Colonic mucosa (tissue), 4 donors: ENCODE measurements around the gene MANSC1. TPM values are rescaled to one million over a fixed set of nuclear protein-coding genes. Genes with fewer than 3 reads are reported as not detected.
A peak's percentile ranks its signal among the peaks of the same experiment; 100 is the strongest.

Experiments used
- DNase-seq: peaks from one replicate; pipeline ENCODE4 v3.0.0-alpha.2; 2020
- H3K27ac ChIP-seq: fragments of 200-600 bp; one replicate; pipeline ENCODE4 v1.8.0; 2021
- H3K27me3 ChIP-seq: fragments of 200-600 bp; one replicate; pipeline ENCODE4 v1.8.0; 2021
- H3K36me3 ChIP-seq: fragments of 200-600 bp; one replicate; pipeline ENCODE4 v1.8.0; 2021
- H3K4me1 ChIP-seq: fragments of 200-600 bp; one replicate; pipeline ENCODE4 v1.8.0; 2021; ENCODE audit warnings: mild to moderate bottlenecking
- H3K4me3 ChIP-seq: fragments of 200-600 bp; one replicate; pipeline ENCODE4 v1.8.0; 2021
- H3K9ac ChIP-seq, 2 donors: one replicate each; pipeline ENCODE4 v1.7.0; 2013; ENCODE audit warnings: control low read depth in 2 of 2, low read depth in 2 of 2, low read length in 2 of 2
- H3K9me3 ChIP-seq: fragments of 200-600 bp; one replicate; pipeline ENCODE4 v1.8.0; 2021
- intact Hi-C: fragments of 100-400 bp; cut with DNase I; formaldehyde crosslinking; loops from one replicate; pipeline ENCODE4 v1.14.1; 2022
- total RNA-seq, 2 donors: library from RNA; stranded (reverse); fragmentation: NEBNext Ultra II Directional in 1 of 2; extraction: Animal tissue kit (Norgen Biotek cat#: 25700) in 1 of 2; gene quantifications; one replicate each; pipeline ENCODE4 v1.2.1, GENCODE V29; 2021
- TF ChIP-seq, protein P1 (sequence below): fragments of 200-600 bp; IDR thresholded peaks from one replicate; pipeline ENCODE4 v1.8.0; 2022; ENCODE audit warnings: antibody characterized with exemption, mild to moderate bottlenecking
- donor health status: healthy.
- donor health status: DM: no; HTN: no; CAD: no.
- donor health status: DM: no; HTN: no; CAD: no.

The MANSC1 gene
- total RNA-seq, 2 donors from 2014 or later = 63.6 to 66.0 TPM

DNA sequence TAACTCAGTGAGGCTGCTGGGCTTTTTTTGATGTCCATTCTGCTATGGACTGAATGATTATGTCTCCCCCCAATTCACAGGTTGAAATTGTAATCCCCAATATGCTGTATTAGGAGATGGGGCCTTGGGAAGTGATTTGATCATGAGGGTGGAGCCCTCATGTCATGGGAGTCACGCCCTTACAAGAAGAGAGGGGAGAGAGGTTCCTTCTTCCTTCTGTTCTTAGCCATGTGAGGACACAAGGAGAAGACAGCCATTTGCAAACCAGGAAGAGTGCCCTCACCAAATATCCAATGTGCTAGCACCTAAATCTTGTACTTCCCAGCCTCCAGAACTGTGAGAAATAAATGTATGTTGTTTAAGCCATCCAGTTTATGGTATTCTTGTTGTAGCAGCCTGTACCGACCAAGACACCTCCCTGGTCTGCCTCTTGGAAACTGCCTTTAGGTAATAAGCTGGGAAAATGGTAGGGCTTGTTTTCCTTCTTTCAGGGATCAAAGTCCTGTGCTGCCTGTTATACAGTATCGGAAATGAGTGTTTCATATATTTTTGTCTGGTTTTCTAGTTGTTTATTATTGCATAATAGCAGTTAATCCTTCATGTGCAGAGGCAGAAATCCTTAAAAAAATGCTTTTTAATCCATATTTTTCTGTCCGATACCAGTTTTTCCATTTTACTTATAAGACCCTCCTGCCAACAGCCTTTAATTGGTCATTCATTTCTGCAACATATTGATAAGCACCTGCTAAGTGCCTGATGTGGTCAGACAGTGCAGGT lies 23.1 kb upstream of the MANSC1 start:
- peak overlapping the region; percentile 16 for H3K27ac ChIP-seq
- no peaks in the 10 kb centered on the region for H3K27me3 ChIP-seq
- intact Hi-C loops = no loop called here
- no peak overlapping the region for H3K9ac ChIP-seq
- no peak for DNase-seq
- no peak overlapping the region for H3K4me3 ChIP-seq
- no peaks in the 10 kb centered on the region for H3K36me3 ChIP-seq
- no peaks in the 10 kb centered on the region for H3K4me1 ChIP-seq
- H3K9me3 ChIP-seq = no peaks in the 10 kb centered on the region
- TF ChIP-seq, protein P1, sequence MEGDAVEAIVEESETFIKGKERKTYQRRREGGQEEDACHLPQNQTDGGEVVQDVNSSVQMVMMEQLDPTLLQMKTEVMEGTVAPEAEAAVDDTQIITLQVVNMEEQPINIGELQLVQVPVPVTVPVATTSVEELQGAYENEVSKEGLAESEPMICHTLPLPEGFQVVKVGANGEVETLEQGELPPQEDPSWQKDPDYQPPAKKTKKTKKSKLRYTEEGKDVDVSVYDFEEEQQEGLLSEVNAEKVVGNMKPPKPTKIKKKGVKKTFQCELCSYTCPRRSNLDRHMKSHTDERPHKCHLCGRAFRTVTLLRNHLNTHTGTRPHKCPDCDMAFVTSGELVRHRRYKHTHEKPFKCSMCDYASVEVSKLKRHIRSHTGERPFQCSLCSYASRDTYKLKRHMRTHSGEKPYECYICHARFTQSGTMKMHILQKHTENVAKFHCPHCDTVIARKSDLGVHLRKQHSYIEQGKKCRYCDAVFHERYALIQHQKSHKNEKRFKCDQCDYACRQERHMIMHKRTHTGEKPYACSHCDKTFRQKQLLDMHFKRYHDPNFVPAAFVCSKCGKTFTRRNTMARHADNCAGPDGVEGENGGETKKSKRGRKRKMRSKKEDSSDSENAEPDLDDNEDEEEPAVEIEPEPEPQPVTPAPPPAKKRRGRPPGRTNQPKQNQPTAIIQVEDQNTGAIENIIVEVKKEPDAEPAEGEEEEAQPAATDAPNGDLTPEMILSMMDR = no peak

DNA sequence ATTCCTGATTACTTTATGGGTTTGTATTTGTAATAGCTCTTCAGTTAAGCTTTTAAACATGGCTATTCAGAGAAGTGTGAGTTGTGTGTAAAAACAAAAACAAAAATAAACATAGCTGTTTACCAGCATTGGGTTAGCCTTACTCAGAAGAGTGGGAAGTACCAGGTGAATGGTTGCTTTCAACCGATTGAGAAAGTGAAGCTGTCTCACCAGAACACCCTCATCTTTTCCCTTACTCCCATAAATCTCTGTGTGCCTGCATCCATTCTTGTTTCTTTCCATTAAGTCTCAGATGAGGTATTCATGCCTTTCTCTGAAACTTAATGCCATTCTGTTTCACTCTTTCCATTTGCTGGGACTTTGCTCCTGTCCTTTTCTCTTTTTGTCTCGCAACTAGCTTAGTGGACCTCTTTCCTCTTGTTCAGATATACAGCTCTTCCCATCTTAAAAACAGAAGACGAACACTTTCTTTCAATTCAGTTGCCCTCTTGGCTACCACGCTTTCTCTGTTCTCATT lies 17.5 kb upstream of the MANSC1 start:
- Histone ChIP-seq H3K4me3 (no peak overlapping the region), H3K9ac (no peak overlapping the region), H3K36me3 (no peaks in the 10 kb centered on the region), H3K4me1 (no peaks in the 10 kb centered on the region), H3K27ac (no peak overlapping the region), H3K9me3 (no peaks in the 10 kb centered on the region), H3K27me3 (no peaks in the 10 kb centered on the region)
- TF ChIP-seq, protein P1 = no peak
- intact Hi-C loops = no loop called here
- no peak for DNase-seq

DNA sequence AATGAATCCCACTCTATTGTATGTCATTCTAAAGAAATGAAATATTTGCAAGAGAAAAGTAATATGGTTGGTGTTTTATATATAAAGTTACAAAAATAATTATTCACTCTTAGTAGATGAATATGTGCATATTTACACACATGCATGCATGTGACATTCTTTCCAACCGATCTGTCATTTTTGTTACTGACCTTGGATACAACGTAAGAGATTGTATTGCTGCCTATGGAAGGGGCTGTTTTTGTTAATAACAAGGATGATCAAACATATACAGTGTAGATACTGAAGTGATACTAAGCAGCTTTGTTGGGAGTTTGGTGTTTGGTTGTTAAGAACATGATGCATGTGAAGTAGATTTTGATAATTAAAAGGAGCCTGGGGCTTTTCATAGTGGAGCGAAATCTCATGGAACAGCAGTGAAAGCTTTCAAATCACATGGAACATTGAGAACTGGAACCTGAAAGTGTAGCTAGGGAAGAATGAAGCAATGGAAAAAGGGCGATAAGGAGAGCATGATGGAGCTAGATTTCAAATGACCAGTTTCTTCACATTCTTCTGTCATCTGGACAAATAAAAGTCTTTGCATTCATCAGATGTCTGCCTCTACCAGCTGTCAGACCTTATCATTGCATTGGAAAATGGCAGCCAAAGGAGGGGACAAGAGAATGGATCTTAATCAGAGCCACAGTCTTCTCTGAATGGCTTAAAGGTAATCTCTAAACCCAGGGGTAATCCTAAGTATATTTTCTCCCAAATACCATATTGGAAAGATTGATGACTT lies 16.8 kb upstream of the MANSC1 start:
- Histone ChIP-seq H3K9ac (no peak overlapping the region), H3K9me3 (no peaks in the 10 kb centered on the region), H3K36me3 (no peaks in the 10 kb centered on the region), H3K27me3 (no peaks in the 10 kb centered on the region), H3K4me1 (no peaks in the 10 kb centered on the region), H3K4me3 (no peak overlapping the region), H3K27ac (no peak overlapping the region)
- no peak for DNase-seq
- intact Hi-C loops = no loop called here
- TF ChIP-seq, protein P1 = no peak

DNA sequence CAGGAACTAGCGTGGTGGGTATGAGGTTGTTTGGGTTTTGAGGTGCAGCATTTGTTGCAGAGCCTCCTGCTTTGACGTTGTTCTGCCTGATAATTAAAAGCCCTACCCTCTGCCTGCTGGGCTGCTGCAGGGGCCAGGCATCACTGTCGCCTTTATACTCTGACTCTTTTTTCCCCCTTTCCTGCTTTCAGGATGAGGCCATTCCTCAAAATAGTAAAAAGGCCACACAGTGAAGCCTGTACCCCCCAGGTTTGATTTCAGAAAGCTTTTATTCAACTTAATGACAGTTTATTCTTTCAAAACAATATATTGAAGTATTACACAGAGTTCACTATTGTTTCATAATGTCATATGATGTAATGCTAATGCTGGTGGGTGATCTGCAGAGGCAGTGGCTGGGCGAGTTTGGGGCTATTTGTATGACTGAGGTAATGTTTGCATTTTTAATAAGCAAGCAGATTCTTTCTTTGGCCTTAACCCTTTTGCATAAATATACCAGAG lies 15.9 kb upstream of the MANSC1 start:
- H3K36me3 ChIP-seq = no peaks in the 10 kb centered on the region
- H3K27me3 ChIP-seq = no peaks in the 10 kb centered on the region
- H3K4me3 ChIP-seq = no peak overlapping the region
- H3K9me3 ChIP-seq = no peaks in the 10 kb centered on the region
- intact Hi-C loops = no loop called here
- no peaks in the 10 kb centered on the region for H3K4me1 ChIP-seq
- TF ChIP-seq, protein P1 = no peak
- no peak overlapping the region for H3K9ac ChIP-seq
- H3K27ac ChIP-seq = no peak overlapping the region
- no peak for DNase-seq

DNA sequence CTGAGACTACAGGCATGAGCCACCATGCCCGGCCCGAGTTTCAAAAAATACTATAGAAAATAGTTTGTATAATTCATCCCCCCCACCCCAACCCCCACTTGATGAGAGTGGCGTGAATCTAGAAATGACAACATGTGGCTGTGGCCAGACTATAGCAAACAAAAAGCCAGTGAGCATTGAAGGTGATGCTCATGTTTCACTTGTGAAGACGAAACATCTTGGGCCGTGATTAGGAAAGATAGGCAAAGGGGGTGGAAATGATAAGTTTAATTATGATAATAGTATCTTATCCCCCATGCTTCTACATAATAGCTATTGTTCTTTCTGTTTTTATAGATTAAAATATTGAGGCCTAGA lies 15.4 kb upstream of the MANSC1 start:
- H3K27ac ChIP-seq = no peak overlapping the region
- H3K4me3 ChIP-seq = no peak overlapping the region
- H3K4me1 ChIP-seq = no peaks in the 10 kb centered on the region
- TF ChIP-seq, protein P1 = no peak
- no peak overlapping the region for H3K9ac ChIP-seq
- no peaks in the 10 kb centered on the region for H3K27me3 ChIP-seq
- H3K9me3 ChIP-seq = no peaks in the 10 kb centered on the region
- no peaks in the 10 kb centered on the region for H3K36me3 ChIP-seq
- no peak for DNase-seq
- intact Hi-C loops = no loop called here
